ENCODE results near the gene HES5.

The HES5 gene

GRCh38 chr1:2530513-2531361, 674 bp upstream of the HES5 start:
- DNase-seq (ENCODE audit: low read depth) = no peak

DNA sequence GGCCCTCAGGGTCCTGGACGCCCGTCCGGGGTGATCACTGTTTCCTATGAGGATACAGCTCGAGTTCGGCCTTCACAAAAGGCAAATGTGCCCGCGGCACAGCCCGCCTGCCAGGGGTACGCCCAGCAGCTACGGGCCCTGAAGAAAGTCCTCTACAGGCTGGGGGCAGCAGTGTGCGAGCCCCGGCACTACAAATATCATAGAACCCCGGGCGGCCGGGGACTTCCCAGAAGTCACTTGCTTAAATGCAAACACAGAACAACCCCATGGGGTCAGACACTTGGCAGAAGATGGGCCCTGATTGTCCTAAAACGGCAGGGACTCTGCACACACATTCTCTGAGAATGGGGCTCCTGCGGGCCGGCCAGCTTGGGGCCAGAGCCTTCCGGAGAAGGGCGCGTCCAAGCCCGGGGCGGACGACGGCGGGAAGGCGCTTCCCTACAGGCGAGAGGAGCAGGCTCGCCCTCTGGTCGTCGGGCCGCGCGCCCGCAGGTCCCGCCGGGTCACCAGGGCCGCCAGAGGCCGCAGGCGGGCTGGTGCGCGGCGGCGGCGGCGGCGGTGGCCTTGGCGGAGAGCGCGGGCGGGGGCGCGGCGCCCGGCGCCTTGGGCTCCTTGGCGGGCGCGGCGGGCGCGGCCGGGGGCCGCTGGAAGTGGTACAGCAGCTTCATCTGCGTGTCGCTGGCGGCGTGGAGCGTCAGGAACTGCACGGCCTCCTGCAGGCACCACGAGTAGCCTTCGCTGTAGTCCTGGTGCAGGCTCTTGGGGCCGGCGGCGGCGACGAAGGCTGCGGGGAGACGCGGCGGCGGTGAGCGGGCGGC, 888 bp downstream of the HES5 start:
- DNase-seq (ENCODE audit: low read depth) = no peak

DNA sequence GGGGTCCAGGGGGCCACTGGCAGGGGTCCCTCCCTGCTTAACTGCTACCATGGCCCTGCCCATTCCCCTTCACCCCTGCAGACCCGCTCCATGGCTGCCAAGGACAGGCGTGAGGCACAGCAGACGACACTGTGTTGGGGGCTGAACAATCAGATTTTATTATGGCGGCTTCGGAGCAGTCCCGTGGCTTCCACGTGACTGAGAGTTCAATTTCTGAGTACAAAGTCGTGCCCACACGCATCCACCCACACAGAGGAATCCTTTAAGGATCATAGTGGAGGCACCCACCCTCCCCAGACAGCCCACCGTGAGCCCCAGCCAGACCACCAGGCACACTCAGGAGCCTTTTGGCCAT, 1.5 kb downstream of the HES5 start:
- DNase-seq (ENCODE audit: low read depth) = no peak

GRCh38 chr1:2528016-2528415, 2.0 kb downstream of the HES5 start:
- no peak for DNase-seq (ENCODE audit: low read depth)

DNA sequence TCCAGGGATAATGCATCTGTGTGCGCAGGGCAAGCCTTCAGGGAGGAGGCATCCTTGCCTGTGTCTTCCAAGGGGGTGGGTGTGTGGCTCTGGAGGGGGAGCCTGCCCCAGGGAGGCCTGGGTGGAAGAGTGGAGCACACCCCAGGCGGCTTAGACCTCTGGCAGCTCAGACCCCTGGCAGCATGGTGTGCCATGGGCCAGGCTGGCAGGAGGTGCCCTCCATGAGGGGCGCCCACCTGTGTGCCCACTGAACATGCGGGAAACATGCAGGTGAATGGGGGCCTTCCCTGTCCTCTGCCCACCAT, 2.6 kb downstream of the HES5 start:
- DNase-seq (ENCODE audit: low read depth) = no peak

- peak; percentile 60 for DNase-seq (ENCODE audit: low read depth)
Measured at GRCh38 chr1:2526824-2527555, 3.1 kb downstream of the HES5 start.

DNA sequence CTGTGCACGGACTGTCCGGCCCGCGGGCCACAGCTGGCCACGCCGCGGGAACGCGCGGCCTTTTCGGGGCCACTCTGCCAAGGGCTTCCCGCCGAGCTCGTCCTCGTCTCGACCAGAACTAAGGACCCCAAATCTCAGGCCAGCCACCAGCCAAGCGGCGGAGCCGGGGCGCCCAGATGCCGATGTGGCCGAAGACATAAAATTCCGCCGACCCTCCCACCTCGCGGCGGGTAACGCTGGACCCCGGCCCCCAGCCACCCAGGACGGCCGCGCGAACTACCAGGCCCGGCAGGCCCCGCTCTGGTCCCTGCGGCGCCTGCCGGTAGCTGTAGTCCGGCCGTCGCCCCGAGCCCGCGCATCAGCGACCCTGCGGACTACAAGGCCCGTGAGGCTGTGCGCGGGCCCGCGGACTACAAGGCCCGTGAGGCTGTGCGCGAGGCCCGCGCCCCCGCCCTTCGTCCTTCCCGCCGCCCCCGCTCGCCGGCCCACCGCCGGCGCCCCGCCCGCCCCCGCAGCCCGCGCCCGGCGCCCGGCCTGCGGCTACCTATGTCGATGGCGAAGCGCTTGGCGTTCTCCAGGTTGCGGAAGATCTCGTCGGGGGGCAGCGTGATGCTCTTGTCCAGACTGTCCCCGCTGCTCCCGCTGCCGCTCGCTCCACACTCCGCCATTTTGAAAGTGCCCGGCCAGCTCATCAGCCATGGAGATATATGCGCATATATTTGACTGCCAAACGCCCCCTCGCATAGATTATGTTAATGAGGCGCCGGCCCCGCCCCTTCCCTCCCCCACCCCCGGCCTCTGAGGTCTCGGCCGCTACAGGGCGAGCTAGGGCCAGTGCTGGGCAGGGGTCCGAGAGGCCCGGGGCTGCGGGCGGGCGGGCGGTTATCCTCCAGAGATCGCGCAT, 3.9 kb downstream of the HES5 start, which contains the start of gene PANK4:
Gene PANK4 (minus strand): TSS at position 677 of the 904 bp plus-strand sequence. CDS start 9 bp downstream, at position 668.
- DNase-seq (ENCODE audit: low read depth) = peak; percentile 83

DNA sequence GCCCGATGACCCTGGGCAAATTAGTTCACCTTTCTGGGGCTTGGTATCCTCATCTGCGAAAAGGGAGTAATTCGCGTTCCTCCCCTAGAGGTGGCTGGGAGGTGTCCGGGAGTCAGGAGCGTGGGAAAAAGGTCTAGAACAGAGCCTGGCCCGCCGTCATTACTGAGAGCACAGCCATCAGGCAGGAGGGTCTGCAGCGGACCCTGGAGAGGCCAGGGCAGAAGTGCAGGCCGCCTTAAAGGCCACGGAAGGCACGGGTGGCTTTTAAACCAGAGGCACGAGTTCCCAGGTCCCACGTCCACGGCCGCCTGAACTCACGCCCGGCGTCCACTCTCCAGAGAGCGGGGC, 4.5 kb downstream of the HES5 start:
- no peak for DNase-seq (ENCODE audit: low read depth)

DNA sequence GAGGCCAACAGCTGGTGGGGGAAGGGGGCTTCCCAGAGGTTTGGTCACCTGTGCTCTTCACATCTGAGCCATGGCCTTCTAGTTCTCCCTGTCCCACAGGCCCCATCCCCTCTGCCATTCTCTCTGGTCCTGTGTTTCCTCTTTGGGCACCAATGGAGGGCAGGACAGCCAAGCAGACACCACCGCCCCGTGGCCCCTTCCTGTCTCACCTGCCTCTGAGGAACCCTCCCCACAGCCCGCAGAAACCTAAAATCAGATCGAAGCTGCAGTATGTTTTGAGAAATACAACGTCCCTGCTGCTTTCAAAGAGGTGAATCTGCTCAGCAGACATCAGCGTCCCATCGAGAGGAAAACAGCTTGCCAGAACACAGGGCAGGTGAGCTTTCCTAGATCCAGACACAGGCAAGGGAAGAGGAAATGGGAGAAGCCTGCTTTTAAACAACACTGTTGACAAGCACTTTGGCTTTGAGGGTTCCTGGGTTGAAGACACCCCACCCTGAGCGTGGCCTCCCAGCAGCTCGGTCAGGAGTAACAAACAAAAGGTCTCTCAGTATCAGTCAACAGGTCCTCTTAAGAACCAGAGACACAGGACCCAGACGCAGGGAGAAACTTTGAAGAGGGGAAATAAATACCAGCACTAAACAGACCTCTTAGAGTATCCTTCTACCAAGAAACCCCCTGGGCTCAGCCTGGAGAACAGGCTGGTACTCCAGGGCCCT, 6.0 kb downstream of the HES5 start:
- no peak for DNase-seq (ENCODE audit: low read depth)

DNA sequence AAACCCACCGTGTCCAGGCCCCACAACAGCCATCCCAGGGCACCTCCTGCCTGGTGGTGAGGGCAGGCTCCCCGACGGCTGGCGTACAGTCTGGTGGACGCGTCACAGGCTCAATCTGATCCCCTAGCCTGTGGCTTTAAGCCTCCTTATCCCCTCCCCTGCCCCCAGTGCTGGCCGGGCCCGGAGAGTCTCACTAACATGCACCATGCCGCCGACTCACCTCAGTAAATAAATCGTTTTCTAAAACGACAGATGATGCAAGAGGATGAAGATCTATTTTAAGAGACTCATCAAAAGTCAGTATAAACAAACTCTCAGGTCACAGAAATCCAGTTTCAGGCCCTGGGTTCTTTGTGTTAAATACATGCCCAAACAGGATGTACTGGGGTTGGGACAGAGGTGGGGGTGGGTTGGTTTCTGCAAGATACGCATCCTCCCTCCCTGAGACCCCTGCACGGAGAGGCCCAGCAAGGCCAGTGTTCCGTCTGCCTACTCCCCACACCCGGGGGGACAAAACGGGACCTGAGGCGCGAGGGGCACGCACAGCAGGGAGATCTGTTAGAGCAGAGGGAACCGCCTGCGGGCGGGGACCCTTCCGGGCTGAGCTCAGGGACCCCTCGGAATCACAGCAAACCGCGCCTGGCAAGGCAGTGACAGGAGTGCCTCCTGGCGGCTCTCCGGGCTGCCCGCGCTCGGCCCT, 6.7 kb downstream of the HES5 start:
- no peak for DNase-seq (ENCODE audit: low read depth)

GRCh38 chr1:2522230-2522629, 7.8 kb downstream of the HES5 start:
- no peak for DNase-seq (ENCODE audit: low read depth)

DNA sequence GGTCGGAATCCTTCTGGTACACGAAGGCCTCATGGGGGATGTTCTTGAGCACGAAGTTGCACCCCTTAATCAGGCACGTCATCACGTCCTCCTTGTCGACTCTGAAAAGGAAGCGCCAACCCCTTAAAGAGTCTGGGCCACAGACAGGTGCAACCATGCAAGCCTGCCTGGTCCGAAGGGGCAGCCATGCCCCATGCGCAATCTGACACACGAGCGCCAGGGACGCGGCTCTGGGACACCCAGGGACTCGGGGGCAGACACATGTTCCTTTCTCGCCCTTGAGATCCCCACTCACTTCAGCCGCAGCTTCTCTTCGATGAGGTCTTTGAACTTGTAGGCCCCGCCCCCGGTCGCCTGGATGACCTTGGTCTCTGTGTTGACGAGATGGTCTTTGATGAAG, 9.3 kb downstream of the HES5 start:
- no peak for DNase-seq (ENCODE audit: low read depth)

DNA sequence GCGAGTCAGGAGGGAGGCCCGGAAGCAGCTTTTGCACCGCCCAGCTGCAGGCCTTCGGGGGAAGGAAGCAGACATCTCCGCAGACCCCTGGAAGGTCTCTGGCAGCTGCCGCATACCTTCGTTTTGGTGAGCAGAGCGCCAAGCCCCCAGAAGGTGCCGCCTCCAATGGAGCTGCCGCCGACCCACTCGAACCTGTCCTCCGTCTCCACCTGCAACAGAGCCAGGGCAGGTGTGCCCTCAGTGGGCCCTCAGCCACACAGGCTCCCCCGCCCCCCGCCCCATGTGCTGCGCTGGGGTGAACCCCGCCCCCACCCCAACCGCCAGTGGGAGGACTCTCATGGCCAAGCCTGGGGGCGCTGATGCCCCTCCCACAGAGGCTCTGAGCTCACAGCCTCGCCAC, 9.9 kb downstream of the HES5 start:
- DNase-seq (ENCODE audit: low read depth) = no peak

GRCh38 chr1:2519729-2520128, 10.3 kb downstream of the HES5 start:
- no peak for DNase-seq (ENCODE audit: low read depth)

DNA sequence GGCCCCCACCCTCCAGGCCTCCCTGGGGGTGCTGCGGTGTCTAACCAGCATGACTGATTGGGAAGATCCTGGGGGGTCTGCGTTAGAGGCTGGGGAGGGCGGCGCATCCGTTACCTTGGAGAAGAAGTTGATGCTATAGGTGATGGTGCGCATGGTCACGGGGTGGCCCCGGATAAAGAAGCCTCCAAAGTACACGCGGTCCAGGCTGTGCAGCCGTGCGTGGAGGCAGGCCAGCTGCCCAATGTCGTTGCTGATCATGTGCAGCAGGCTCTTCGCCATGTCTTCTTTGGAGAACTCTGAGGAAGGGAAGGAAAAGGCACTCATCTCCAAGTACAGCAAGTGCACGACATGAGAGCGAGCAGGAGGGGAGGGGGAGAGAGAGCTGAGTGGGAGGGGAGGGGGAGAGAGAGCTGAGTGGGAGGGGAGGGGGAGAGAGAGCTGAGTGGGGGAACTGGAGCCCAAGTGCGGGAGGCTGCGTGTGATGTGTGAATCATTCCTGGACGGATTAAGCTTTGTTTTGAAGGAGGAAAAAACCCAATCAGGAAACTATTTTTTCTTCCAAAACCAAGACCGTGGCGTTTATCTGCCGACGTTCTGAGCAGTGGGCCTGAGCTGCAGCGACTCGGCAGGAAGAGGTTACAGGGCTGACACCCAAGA, 10.9 kb downstream of the HES5 start:
- DNase-seq (ENCODE audit: low read depth) = no peak

DNA sequence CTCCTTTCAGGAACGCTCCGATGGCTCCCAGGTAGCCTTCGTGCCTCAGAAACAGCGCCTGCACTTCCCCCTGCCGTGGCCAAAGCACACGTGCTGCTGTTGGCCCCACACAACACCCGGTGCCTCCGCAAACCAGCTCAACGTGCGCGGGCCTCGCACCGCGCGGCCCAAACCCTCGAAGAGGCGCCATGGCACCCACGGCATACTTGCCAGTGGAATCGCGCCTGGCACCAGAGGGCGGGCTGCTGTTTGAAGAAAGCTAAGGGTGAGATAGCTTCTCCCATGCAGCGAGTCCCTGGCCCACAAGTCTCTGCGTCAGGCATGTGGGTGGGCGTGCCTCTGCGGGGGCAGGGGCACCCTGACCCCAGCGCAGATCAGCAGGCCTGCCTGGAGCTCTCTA, 11.5 kb downstream of the HES5 start:
- no peak for DNase-seq (ENCODE audit: low read depth)

DNA sequence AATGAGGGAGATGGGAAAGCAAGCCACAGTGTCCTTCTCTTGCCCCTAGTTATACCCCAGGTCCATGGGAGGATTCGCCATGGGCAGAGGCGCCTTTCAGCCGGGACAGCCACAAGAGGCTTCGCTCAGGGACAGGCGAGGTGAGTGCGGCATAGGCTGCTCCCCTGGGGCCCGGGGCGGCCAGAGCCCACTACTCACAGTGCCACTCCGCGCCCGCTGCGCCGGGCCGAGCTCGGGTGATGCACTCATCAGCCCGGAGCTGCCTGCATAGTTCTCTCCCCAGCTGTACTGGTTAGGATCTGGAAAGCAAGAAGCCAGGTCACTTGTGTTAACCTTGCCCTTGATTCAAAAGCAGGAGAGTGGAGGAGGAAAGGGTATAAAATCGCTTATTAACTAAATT, 12.1 kb downstream of the HES5 start:
- no peak for DNase-seq (ENCODE audit: low read depth)

DNA sequence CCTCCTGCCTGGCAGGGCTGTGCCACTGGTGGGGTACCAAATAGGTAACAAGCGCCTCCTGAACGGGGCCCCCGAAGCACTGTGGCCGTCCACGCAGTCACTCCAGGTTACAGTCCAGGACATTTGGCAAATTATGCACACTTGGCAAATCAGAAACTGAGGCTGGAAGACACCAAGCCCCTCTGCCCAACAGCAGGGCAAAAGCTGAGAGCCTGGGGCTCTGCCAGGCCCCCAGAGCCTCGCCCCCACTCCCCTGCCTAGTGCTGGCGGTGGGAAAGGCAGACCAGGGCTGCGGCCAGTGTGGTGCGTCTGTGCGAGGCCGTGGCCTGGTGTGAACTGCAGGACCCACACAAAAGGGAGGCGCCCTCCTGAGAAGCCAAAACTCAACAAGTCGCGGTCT, 13.1 kb downstream of the HES5 start:
- no peak for DNase-seq (ENCODE audit: low read depth)

DNA sequence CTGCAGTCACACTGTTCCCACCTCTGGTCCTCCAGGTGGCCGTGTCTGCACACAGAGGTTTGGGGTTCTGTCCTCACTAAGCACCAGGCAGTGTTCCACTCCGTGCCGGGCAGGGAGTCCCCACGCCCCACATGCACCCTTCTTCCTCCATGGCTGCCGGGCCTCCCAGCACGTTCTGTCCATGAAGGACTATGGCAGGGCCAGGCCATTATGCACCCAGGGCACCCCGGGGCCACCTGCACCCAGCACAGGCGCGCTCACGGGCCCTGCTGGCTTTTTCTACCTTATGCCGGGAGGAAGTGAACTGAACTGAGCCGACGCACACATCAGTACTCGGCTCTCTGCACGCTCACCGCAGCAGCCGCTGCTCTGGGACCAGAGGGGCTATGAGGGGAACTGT, 13.9 kb downstream of the HES5 start:
- DNase-seq (ENCODE audit: low read depth) = no peak

DNA sequence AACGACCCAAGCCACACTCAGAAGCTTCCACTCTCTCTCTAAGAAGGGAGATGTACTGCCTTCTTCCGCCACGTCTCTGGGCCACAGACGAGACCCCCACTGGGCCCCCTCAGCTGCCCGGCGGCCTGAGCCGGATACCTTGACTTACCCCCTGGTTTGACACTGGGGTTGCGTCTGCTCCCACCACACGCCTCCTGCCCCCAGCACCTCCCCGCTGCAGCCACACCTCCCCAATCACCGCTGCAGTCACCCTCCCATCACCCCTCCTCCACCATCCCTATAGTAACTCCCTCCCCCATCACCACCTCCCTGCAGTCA, 14.3 kb downstream of the HES5 start:
- DNase-seq (ENCODE audit: low read depth) = no peak

Data from stimulated activated CD8-positive, alpha-beta memory T cell treated with anti-CD3 and anti-CD28 coated beads, Interleukin-4, amount 100 ng/mL, for 24 hours (primary cell).